Ishikawa (cell line): ENCODE measurements around the gene NOVA1.

Source experiments
- CEBPB ChIP-seq: IDR thresholded peaks from 2 replicates; pipeline ENCODE4 v1.6.1; 2012
- EGR1 ChIP-seq: IDR thresholded peaks from 2 replicates; pipeline ENCODE4 v1.6.1; 2012
- EP300 ChIP-seq: IDR thresholded peaks from 2 replicates; pipeline ENCODE4 v1.6.1; 2012; ENCODE audit warnings: borderline replicate concordance
- FOXM1 ChIP-seq: IDR thresholded peaks from 2 replicates; pipeline ENCODE4 v1.6.1; 2012; ENCODE audit warnings: low read depth, borderline replicate concordance
- RAD21 ChIP-seq: IDR thresholded peaks from 2 replicates; pipeline ENCODE4 v1.6.1; 2012; ENCODE audit warnings: low read depth
- TAF1 ChIP-seq: IDR thresholded peaks from 2 replicates; pipeline ENCODE4 v1.6.1; 2012; ENCODE audit warnings: low read depth, mild to moderate bottlenecking
- TCF12 ChIP-seq: IDR thresholded peaks from 2 replicates; pipeline ENCODE4 v1.6.1; 2012; ENCODE audit warnings: low read depth
- YY1 ChIP-seq: IDR thresholded peaks from 2 replicates; pipeline ENCODE4 v1.6.1; 2012; ENCODE audit warnings: low read depth
- ZBTB7A ChIP-seq: IDR thresholded peaks from 2 replicates; pipeline ENCODE4 v1.6.1; 2012; ENCODE audit warnings: low read depth
- TF ChIP-seq, protein P1 (sequence below): IDR thresholded peaks from 2 replicates; pipeline ENCODE4 v1.6.1; 2012
- TF ChIP-seq, protein P2 (sequence below): IDR thresholded peaks from 2 replicates; pipeline ENCODE4 v1.6.1; 2012; ENCODE audit warnings: low read depth, mild to moderate bottlenecking

DNA sequence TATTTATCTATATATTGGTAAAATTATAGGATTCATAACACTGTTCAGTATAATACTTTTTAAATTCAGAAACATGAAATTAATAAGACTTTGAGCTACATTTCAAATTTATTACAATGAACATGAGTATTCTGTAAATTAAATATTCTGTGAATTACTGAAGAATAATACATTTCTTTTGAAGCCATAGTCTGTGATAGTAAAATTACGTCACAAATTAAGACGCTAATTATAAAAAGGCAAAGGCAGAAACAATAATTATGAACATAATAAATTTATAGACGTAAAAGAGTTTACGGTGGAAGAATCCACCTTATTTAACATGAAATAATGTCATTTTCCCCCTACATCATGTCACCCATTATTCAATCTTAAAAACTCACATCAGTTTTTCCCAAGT is 118.9 kb downstream of the NOVA1 start:
- TF ChIP-seq EGR1 (no peak), RAD21 (no peak), YY1 (no peak), EP300 (no peak), ZBTB7A (no peak), CEBPB (no peak), TAF1 (no peak), TCF12 (no peak), FOXM1 (no peak)
- TF ChIP-seq, protein P1, sequence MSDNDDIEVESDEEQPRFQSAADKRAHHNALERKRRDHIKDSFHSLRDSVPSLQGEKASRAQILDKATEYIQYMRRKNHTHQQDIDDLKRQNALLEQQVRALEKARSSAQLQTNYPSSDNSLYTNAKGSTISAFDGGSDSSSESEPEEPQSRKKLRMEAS: no peak
- TF ChIP-seq, protein P2, sequence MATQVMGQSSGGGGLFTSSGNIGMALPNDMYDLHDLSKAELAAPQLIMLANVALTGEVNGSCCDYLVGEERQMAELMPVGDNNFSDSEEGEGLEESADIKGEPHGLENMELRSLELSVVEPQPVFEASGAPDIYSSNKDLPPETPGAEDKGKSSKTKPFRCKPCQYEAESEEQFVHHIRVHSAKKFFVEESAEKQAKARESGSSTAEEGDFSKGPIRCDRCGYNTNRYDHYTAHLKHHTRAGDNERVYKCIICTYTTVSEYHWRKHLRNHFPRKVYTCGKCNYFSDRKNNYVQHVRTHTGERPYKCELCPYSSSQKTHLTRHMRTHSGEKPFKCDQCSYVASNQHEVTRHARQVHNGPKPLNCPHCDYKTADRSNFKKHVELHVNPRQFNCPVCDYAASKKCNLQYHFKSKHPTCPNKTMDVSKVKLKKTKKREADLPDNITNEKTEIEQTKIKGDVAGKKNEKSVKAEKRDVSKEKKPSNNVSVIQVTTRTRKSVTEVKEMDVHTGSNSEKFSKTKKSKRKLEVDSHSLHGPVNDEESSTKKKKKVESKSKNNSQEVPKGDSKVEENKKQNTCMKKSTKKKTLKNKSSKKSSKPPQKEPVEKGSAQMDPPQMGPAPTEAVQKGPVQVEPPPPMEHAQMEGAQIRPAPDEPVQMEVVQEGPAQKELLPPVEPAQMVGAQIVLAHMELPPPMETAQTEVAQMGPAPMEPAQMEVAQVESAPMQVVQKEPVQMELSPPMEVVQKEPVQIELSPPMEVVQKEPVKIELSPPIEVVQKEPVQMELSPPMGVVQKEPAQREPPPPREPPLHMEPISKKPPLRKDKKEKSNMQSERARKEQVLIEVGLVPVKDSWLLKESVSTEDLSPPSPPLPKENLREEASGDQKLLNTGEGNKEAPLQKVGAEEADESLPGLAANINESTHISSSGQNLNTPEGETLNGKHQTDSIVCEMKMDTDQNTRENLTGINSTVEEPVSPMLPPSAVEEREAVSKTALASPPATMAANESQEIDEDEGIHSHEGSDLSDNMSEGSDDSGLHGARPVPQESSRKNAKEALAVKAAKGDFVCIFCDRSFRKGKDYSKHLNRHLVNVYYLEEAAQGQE: no peak
